ENCODE data around the gene NNT.
"Not testable (repeated sequence)": the region's sequence is repeated elsewhere in the genome, so short reads cannot be mapped to it uniquely, and the experiment has no call there.

The NNT gene

DNA sequence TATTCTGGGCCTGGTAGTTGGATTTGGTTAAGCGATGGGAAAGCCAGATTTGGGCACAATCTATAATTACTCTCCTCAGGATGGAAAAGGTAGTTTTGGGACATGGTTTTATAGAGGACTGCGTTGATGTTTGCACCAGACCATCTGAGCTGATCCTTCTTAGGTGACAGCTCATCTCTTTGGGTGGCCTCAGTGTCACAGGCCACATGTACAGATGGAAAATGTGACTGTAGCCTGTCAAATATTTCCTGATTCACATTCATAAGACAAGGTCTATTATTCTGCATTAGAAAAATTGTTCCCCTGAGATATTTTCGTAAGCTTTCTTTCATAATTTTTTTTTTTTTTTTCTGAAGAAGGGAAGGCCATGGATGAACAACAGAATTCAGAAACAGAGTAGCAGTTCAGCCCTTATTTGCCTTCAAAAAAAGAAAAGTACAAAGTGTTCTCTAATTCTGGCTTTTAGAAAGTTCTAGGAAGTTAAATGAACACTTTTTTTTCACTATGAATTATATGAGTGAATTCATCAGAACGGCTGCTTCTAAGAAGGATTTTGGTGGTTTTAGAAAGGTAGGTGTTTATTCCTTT, 81.0 kb downstream of the NNT start:
- H3K4me3 ChIP-seq (ENCODE audit: low read length), result no peak overlapping the region
- no peak for TF ChIP-seq ZNF274 (IDR thresholded peaks at IDR 0.05; ENCODE audit: low read depth, low read length)

- H3K4me3 ChIP-seq (ENCODE audit: low read length), result no peak overlapping the region
- no peak for TF ChIP-seq ZNF274 (IDR thresholded peaks at IDR 0.05; ENCODE audit: low read depth, low read length)
Observed at GRCh38 chr5:43685252-43685950, 82.4 kb downstream of the NNT start.

DNA sequence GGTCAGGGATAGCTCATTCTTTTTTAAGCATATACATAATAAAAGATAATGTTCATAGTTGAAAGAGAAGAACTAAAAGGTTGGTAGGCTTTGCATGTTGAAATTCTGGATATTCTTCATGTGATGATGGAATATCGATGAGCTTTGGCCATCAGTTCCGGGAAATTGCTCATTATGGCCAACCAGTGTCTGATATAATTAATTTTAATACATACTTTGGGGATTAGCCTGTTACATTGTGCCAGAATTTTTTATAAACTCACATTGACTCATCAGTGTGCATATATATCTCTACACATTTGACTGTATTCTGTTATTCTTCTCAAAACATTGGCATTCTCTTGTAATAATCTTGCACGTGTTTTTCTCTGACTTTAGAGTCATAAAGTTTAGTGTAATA, 84.3 kb downstream of the NNT start:
- TF ChIP-seq ZNF274 (IDR thresholded peaks at IDR 0.05; ENCODE audit: low read depth, low read length), result no peak

GRCh38 chr5:43691275-43691674, 88.3 kb downstream of the NNT start:
- H3K4me3 ChIP-seq (ENCODE audit: low read length), result no peak overlapping the region
- no peak for TF ChIP-seq ZNF274 (IDR thresholded peaks at IDR 0.05; ENCODE audit: low read depth, low read length)

More for the DNA sequence above, 84.3 kb downstream of the NNT start:
- no peak overlapping the region for H3K4me3 ChIP-seq (ENCODE audit: low read length)

DNA sequence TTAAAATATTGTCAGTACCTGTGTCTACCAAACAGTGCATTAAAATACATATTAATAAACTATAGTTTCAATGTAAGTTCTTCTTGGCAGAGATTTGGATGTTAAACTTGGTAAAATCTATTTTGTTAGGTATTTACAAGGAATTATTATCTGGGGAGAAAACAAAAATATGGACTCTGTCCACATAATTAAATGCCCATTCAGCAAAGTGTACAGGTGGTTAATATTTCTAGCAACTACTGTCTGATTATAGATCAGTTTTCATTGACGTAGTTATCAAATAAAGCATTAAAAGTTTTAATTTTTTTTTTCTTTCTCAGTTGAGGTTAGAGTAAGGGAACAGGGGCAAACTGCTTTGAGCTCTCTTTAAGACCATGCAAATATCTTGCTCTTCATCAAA, 88.9 kb downstream of the NNT start:
- H3K4me3 ChIP-seq (ENCODE audit: low read length), result no peak overlapping the region
- TF ChIP-seq ZNF274 (IDR thresholded peaks at IDR 0.05; ENCODE audit: low read depth, low read length), result no peak

- no peak for TF ChIP-seq ZNF274 (IDR thresholded peaks at IDR 0.05; ENCODE audit: low read depth, low read length)
- no peak overlapping the region for H3K4me3 ChIP-seq (ENCODE audit: low read length)
Observed at GRCh38 chr5:43693411-43693810, 90.4 kb downstream of the NNT start.

DNA sequence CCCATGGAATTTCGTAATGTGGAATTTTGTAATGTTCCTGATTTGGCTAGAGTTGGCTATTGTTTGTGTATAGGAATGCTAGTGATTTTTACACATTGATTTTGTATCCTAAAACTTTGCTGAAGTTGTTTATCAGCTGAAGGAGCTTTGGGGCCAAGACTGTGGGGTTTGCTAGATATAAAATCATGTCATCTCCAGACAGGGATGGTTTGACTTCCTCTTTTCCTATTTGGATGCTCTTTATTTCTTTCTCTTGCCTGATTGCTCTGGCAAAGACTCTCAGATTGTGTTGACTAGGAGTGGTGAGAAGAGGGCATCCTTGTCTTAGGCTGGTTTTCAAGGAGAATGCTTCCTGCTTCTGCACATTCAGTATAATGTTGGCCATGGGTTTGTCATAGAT, 91.0 kb downstream of the NNT start:
- TF ChIP-seq ZNF274 (IDR thresholded peaks at IDR 0.05; ENCODE audit: low read depth, low read length), result no peak
- H3K4me3 ChIP-seq (ENCODE audit: low read length), result no peak overlapping the region

GRCh38 chr5:43696444-43696843, 93.5 kb downstream of the NNT start:
- H3K4me3 ChIP-seq (ENCODE audit: low read length), result not testable (repeated sequence)

- TF ChIP-seq ZNF274 (IDR thresholded peaks at IDR 0.05; ENCODE audit: low read depth, low read length), result no peak
- H3K4me3 ChIP-seq (ENCODE audit: low read length), result no peak overlapping the region
Observed at GRCh38 chr5:43699910-43700309, 96.9 kb downstream of the NNT start.

- H3K4me3 ChIP-seq (ENCODE audit: low read length), result no peak overlapping the region
- TF ChIP-seq ZNF274 (IDR thresholded peaks at IDR 0.05; ENCODE audit: low read depth, low read length), result no peak
Observed at GRCh38 chr5:43700601-43701000, 97.6 kb downstream of the NNT start.

- no peak overlapping the region for H3K4me3 ChIP-seq (ENCODE audit: low read length)
Observed at GRCh38 chr5:43701227-43701626, 98.2 kb downstream of the NNT start.

GRCh38 chr5:43702293-43702692, 99.3 kb downstream of the NNT start:
- TF ChIP-seq ZNF274 (IDR thresholded peaks at IDR 0.05; ENCODE audit: low read depth, low read length), result no peak
- H3K4me3 ChIP-seq (ENCODE audit: low read length), result no peak overlapping the region

More at GRCh38 chr5:43701227-43701626, 98.2 kb downstream of the NNT start:
- TF ChIP-seq ZNF274 (IDR thresholded peaks at IDR 0.05; ENCODE audit: low read depth, low read length), result no peak

DNA sequence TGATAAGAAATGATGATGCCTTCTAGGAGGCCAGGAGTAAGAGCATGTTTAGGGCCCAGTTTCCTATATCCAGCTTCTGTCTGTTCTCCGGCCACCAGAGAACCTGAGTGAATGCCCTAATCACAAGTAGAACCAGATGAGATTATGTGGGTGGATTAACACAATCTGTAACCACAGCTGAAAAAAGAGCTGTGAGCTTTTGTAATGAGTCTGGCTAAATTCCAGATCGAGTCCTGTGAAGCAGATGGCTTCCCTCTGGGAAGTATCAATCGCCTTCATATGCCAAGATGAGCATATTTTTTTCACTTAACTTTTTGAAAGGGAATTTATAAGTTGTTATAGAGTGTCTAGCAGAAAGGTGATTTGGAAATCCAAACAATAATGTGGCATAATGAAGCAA, 99.8 kb downstream of the NNT start:
- no peak overlapping the region for H3K4me3 ChIP-seq (ENCODE audit: low read length)
- no peak for TF ChIP-seq ZNF274 (IDR thresholded peaks at IDR 0.05; ENCODE audit: low read depth, low read length)

DNA sequence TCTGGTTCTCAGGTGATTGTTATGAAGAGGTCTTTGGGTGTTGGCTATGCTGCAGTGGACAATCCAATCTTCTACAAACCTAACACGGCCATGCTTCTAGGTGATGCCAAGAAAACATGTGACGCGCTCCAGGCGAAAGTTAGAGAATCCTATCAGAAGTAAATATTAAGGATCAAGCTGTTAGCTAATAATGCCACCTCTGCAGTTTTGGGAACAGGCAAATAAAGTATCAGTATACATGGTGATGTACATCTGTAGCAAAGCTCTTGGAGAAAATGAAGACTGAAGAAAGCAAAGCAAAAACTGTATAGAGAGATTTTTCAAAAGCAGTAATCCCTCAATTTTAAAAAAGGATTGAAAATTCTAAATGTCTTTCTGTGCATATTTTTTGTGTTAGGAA, 101.3 kb downstream of the NNT start:
- no peak overlapping the region for H3K4me3 ChIP-seq (ENCODE audit: low read length)
- TF ChIP-seq ZNF274 (IDR thresholded peaks at IDR 0.05; ENCODE audit: low read depth, low read length), result no peak

GRCh38 chr5:43706576-43706975, 103.6 kb downstream of the NNT start:
- H3K4me3 ChIP-seq (ENCODE audit: low read length), result not testable (repeated sequence)

DNA sequence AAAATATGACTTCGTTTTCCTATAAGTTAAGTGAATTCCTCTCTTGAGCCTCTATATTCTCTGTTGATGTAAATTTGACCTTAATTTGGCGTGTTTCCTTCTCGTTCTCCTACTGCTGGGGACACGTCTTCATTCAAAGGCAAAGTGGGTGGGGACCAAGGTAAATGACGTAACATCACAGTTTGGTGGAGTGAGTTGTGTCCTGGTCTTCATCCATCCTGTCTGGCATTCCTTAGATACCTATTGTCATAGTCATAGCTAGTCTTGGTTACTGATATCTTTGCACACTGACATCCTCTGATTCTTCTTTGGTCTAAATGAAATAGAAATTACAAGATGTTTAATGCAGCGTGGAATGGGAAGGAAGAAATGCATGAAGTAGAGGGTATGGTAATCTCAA, 108.5 kb downstream of the NNT start:
- no peak for TF ChIP-seq ZNF274 (IDR thresholded peaks at IDR 0.05; ENCODE audit: low read depth, low read length)
- no peak overlapping the region for H3K4me3 ChIP-seq (ENCODE audit: low read length)
